ENCODE measurements around the gene NDUFC1.

The NDUFC1 gene

GRCh38 chr4:139241784-139242151, 60.5 kb downstream of the NDUFC1 start:
- TF ChIP-seq, protein P1, sequence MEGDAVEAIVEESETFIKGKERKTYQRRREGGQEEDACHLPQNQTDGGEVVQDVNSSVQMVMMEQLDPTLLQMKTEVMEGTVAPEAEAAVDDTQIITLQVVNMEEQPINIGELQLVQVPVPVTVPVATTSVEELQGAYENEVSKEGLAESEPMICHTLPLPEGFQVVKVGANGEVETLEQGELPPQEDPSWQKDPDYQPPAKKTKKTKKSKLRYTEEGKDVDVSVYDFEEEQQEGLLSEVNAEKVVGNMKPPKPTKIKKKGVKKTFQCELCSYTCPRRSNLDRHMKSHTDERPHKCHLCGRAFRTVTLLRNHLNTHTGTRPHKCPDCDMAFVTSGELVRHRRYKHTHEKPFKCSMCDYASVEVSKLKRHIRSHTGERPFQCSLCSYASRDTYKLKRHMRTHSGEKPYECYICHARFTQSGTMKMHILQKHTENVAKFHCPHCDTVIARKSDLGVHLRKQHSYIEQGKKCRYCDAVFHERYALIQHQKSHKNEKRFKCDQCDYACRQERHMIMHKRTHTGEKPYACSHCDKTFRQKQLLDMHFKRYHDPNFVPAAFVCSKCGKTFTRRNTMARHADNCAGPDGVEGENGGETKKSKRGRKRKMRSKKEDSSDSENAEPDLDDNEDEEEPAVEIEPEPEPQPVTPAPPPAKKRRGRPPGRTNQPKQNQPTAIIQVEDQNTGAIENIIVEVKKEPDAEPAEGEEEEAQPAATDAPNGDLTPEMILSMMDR (IDR thresholded peaks at IDR 0.05): no peak

- TF ChIP-seq, protein P1 (IDR thresholded peaks at IDR 0.05): no peak
These were observed 61.0 kb downstream of the NDUFC1 start for GRCh38 chr4:139241086-139241783.

All from LNCAP (cell line).